Measurements from ENCODE around the gene COL28A1.

Gene COL28A1

GRCh38 chr7:7452119-7452518 lies 83.6 kb downstream of the COL28A1 start:
- no peak for DNase-seq

DNA sequence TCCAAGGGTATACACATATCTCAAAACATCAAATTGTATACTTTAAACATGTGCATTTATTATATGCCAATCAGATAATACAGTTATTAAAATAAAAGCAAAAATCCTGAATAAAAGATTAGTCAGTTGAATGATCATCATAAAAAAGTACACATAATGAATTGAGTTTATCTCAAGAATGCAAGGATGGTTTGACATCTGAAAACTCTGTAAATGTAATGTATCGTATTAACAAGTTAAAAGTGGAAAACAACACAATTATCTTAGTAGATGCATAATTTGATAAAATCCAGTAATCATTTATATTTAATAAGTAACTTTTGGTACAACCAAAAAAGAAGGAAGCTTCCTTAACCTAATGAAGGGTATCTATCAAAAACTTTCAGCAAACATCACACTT lies 86.6 kb downstream of the COL28A1 start:
- DNase-seq, result no peak

GRCh38 chr7:7446616-7447015 lies 89.1 kb downstream of the COL28A1 start:
- DNase-seq, result no peak

GRCh38 chr7:7443806-7444350 lies 91.8 kb downstream of the COL28A1 start:
- DNase-seq, result no peak

DNA sequence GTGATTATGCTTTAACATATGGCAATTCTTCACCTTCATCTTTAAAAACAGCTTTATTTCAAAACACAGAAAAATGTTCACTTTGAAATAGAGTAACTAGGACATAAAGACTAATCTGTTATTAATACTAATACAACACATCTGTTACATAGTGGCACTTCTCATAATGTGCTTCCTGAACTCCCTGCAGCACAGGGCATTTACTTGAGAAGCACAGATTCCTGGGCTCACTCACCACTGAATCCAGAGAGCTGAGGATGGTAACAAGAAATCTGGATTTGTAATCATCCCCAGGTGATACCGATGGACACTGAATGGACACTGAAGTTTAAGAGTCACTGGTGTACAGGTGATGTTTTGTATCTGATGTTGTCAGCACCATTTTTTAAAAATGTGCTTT lies 96.1 kb downstream of the COL28A1 start:
- no peak for DNase-seq

GRCh38 chr7:7438851-7439250 lies 96.8 kb downstream of the COL28A1 start:
- DNase-seq, result no peak

GRCh38 chr7:7435978-7436377 lies 99.7 kb downstream of the COL28A1 start:
- DNase-seq, result no peak

DNA sequence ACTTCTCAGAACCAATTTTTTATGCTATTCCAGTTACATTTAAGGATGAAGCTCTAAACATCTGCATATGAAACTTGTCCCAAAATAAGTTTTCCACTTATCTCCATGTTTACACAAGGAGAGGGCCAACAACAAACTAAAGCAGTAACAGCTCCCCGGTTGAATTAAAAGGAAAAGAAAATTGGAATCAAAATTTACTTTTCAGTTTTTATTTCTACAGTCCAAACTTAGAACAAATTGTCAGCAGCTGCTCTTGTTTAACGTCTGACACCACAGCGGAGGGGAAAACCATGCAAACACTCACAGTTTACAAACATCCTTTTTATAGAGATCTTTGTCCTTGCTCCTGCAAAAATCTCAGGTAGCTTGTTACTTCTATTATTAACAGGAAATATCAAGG lies 101.3 kb downstream of the COL28A1 start:
- no peak for DNase-seq

DNA sequence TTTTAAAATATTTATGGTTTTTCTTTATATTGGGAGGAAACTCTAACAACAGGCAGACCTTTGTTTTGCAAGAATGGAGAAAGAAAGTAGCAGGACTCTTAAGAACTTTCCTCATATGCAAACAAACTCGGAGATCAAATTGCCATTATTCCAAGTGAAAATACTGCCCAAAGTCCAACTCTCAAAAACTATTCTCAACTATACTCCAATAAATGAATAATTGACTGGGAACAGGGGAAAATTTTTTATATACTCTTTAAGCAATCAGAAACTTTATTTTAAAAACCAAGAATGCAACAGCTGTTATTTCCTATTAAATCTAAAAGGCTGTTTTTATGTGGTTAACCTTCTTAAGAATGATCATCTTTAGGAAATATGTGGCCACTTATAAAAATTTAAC lies 101.9 kb downstream of the COL28A1 start:
- no peak for DNase-seq

- no peak for DNase-seq
Measured at GRCh38 chr7:7432979-7433378, 102.7 kb downstream of the COL28A1 start.

DNA sequence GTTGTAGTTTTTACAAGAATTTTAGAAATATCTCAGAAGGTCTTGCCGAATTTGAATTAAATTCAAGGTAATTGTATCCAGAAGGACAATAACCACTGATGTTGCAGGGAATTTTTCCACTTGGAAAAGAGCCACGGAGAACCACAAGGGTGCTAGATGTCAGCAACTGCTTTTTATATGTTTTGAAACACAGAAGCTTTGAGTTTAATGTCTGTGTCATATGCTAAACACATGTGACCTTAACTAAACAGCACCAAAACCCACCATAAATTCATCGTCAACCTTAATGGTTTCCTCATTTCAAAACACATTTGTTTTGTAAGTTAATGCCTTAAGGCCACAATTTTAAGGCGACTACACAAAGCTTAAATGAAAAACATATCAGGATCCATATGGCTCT lies 106.9 kb downstream of the COL28A1 start:
- no peak for DNase-seq

- DNase-seq, result no peak
Measured at GRCh38 chr7:7427363-7427762, 108.3 kb downstream of the COL28A1 start.

DNA sequence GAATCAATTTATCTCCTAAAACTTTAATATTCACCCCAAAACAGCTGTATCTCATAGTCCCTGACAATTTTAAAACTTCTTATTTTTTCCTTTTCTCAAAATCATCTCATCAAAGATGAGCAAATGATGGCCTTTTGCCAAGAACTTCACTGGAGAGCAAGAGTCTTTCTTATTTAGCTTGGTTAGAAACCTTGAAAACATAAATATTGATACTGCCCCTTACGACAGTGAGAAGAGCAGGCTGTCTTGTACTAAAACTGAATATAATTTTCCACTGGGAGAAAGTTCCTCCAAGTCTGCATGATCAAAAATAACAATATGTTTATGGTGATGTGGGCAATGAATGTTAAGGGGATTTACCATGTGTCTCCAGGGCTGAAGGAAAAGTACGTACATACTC lies 109.0 kb downstream of the COL28A1 start:
- no peak for DNase-seq

GRCh38 chr7:7425321-7425720 lies 110.4 kb downstream of the COL28A1 start:
- no peak for DNase-seq

GRCh38 chr7:7424151-7424873 lies 111.4 kb downstream of the COL28A1 start:
- DNase-seq, result peak; percentile 13

DNA sequence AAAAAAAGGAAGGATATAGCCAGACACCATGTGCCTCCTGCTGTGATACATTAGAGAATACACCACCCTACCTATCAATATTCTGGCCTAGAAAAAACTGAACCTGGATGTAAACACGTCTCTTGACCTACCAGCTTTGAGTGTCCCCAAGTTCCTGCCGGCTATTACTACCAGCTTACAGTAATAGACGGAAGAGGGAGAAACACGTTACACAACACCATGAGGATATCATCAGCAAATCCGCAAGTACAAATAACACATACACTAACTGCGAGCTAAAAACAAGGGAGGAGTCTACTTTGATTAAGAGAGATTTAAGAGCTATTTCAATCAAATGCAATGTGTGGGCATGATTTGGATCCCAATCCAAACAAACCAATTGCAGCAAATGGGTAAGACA lies 113.0 kb downstream of the COL28A1 start:
- DNase-seq, result no peak

DNA sequence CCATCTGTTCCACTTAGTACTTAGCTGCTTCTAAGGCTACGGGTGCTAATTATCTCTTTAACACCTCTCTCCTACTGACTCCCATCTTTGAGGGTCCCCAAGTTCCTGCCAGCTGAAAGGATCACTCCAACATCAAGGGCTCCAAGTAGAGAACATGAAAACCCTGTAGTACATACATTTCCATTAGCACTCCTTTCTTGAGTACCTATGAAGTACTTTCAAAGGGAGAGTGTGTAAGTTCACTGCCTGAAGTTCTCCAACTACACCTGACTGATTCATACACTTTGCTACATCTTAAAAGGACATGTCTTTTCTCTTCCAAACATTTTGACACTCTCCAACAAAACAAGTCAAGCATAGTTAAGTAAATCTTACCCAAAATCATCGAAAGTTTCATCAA lies 113.8 kb downstream of the COL28A1 start:
- no peak for DNase-seq

DNA sequence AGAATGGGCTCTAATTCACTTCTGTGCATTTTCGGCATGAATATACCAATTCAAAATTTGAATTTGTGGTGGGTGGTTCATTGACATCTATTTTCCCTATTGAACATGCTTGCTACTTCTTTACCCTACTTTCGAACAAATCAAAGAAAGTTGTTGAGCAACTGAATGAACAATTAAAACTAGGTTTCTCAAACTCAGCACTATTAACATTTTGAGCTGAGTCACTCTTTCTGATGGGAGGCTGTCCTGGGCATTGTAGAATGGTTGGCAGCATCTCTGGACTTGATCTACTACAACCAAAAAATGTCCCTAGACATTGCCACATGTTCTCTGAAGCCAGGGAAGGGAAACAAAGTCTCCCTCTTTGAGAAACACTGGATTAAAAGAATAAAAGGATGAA lies 116.7 kb downstream of the COL28A1 start:
- DNase-seq, result no peak

DNA sequence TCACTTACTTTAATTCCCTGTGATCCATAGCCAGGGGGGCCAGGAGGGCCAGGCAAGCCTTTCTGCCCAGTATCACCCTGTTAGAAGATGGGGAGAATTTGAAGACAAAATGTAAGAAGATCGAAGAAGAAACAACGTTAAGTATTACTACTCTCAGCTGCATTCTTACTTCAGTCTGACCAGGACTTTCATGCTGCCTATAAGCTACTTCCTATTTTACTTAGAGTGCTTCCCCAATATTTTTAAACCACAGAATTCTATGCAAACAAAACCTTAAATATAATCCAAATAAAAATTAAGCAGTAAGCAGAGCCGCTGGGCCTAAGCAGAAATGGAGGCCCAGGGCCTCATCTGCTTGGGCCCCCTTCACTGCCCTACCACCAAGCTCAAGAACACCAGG lies 117.8 kb downstream of the COL28A1 start:
- no peak for DNase-seq

DNA sequence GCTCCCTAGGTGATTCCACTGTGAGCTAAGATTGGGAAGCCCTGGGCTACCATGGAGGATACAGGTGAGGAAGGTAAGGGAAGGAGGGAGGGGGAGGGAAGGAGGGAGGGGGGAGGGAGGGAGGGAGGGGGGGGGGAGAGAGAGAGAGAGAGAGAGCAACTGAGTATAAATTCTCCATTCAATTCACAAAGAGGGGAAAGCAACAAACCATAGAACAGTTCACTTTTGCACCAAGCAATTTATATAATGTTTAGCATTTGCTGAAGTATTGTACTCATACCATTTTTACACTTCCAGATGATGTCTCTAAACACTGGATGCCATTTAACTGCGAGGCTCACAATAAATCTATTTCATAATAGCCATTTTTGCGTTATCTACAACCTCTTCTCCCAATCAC lies 118.3 kb downstream of the COL28A1 start:
- DNase-seq, result no peak

DNA sequence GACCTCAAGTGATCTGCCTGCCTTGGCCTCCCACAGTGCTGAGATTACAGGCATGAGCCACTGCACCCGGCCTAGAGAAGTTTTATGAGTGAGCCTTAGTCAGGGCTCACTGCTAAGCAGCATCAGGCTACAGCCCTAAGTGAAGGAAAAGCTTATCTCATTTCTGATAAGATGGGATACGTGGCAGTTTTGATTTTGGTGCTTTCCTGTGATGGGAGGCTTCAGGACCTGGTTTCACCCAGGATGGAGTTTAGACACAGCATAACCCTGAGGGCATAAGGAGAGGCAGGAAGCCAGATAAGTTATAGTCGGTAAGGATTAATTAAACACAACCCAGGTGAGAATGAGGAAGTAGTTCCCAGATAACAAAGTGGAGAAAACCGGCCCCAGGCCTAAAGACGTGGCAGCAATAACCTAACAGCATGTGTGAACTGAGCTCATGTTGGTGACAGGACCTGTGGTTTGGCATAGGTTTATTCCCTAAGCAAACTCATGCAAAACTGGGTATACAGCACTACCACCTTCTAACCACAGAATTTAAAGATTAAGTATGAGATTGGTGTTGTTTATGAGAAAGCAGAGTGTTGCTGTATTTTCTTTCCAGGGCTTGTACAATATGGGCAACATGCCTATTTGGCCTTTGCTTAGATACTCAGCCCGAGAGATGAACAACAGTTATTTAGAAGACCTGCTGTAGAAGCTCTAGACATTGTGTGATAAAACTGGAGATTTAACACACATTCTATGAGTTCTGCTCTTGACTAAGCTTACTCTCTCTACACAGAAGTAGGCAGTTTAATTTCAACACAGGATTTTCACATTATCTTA lies 119.4 kb downstream of the COL28A1 start:
- peak; percentile 59 for DNase-seq

GRCh38 chr7:7414791-7415603 lies 120.7 kb downstream of the COL28A1 start:
- no peak for DNase-seq

Measured in NCI-H1048 (cell line).